Natural killer cell (primary cell): ENCODE results near the gene PSTK. TPM values are rescaled to one million over a fixed set of nuclear protein-coding genes. Genes with fewer than 3 reads are reported as not detected.

Source experiments
- ATAC-seq, 3 donors: fragments of 150-1000 bp in 2 of 3; fragments of 200-7000 bp in 1 of 3; cut with Tn5 transposase; 1 replicate in 1 of 3; 2 replicates in 2 of 3; pipeline ENCODE4 v1.10.0; 2021; ENCODE audit warnings: mild to moderate bottlenecking in 2 of 3, moderate library complexity in 2 of 3
- DNase-seq, 2 donors: peaks; one replicate each; pipeline versions ENCODE4 v3.0.0 to v3.0.0-alpha.2; 2013 to 2021; ENCODE audit warnings: mixed read lengths in 1 of 2
- H3K27ac ChIP-seq: one replicate; pipeline ENCODE4 v1.5.1; 2013; ENCODE audit warnings: mild to moderate bottlenecking, low read length
- H3K27me3 ChIP-seq: one replicate; pipeline ENCODE4 v1.6.1; 2013; ENCODE audit warnings: low read length; ENCODE audit not compliant: control insufficient read depth, insufficient read depth
- H3K36me3 ChIP-seq: one replicate; pipeline ENCODE4 v1.6.1; 2013; ENCODE audit warnings: low read length; ENCODE audit not compliant: control insufficient read depth, insufficient read depth
- H3K4me1 ChIP-seq: one replicate; pipeline ENCODE4 v1.6.1; 2013; ENCODE audit warnings: low read length; ENCODE audit not compliant: control insufficient read depth, insufficient read depth
- H3K4me3 ChIP-seq: one replicate; pipeline ENCODE4 v1.5.1; 2013; ENCODE audit warnings: low read length
- H3K9me3 ChIP-seq: one replicate; pipeline ENCODE4 v1.6.1; 2013; ENCODE audit warnings: low read length; ENCODE audit not compliant: control insufficient read depth, insufficient read depth
- H3K27ac Mint-ChIP-seq, 2 donors: one replicate each; pipeline ENCODE4 v1.8.0; 2022; ENCODE audit warnings: mild to moderate bottlenecking in 2 of 2, mixed read lengths in 2 of 2, moderate library complexity in 1 of 2
- H3K27me3 Mint-ChIP-seq, 2 donors: one replicate each; pipeline ENCODE4 v1.8.0; 2022; ENCODE audit warnings: low read depth in 2 of 2, mixed read lengths in 2 of 2
- H3K36me3 Mint-ChIP-seq: one replicate; pipeline ENCODE4 v1.8.0; 2022; ENCODE audit warnings: mixed read lengths
- H3K4me1 Mint-ChIP-seq, 2 donors: one replicate each; pipeline ENCODE4 v1.8.0; 2022; ENCODE audit warnings: mixed read lengths in 2 of 2
- H3K4me3 Mint-ChIP-seq: one replicate; pipeline ENCODE4 v1.8.0; 2022; ENCODE audit warnings: mild to moderate bottlenecking, moderate library complexity, mixed read lengths
- H3K9me3 Mint-ChIP-seq, 2 donors: one replicate each; pipeline ENCODE4 v1.8.0; 2022; ENCODE audit warnings: mixed read lengths in 2 of 2
- WGBS: methylation state at CpG from one replicate; pipeline ENCODE4 v1.1.7; 2013; ENCODE audit warnings: missing lambda C conversion rate; ENCODE audit not compliant: insufficient coverage; 5-methylcytosine and 5-hydroxymethylcytosine counted together
- intact Hi-C: fragments of 100-400 bp; cut with micrococcal nuclease; formaldehyde crosslinking; loops from one replicate; pipeline ENCODE4 v1.14.2; 2022
- total RNA-seq, 4 donors: library from RNA; stranded (reverse); fragments of 120-200 nt in 1 of 4; gene quantifications; one replicate each; pipeline versions ENCODE4 v1.2.3 to v1.2.4, GENCODE V29; 2013 to 2022
- TF ChIP-seq, protein P1 (sequence below): fragments of 200-600 bp; IDR thresholded peaks from one replicate; pipeline ENCODE4 v1.8.0; 2022; ENCODE audit warnings: antibody characterized with exemption

Gene PSTK
- total RNA-seq, 3 donors from 2014 or later (not counting 1 experiment from before 2014, with no cell fraction given) = 10.6 to 13.8 (median 13.7) TPM

DNA sequence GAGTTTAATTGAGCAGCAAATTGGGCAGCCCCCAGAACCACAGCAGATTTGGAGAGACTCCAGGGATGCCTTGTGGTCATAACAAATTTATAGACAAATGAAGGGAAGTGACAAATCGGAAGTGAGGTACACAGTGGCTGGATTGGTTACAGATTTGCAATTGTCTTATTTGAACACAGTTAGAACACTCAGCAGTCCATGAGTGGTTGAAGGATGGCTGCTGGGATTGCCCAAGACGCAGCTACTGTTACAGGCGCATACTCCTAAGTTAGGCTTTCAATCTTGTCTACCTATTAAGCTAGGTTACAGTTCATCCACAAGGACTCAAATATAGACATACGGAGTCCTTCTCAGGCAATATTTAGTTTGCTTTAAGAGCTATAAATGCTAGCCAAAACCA lies 36.0 kb downstream of the PSTK start:
- Mint-ChIP-seq H3K4me3 (no peak overlapping the region), H3K36me3 (no peaks in the 10 kb centered on the region), H3K27me3 (no peaks in the 10 kb centered on the region), H3K9me3 (no peaks in the 10 kb centered on the region), H3K4me1 (peaks cover 0 to 8% of the 10 kb centered on the region in 2 donors), H3K27ac (no peak overlapping the region)
- intact Hi-C loops = no loop called here
- H3K4me1 ChIP-seq = no peaks in the 10 kb centered on the region
- DNase-seq (no peak), ATAC-seq (no peak)
- H3K27me3 ChIP-seq = no peaks in the 10 kb centered on the region
- 95% methylated on average over 4 of the region's 4 CpGs for WGBS
- TF ChIP-seq, protein P1, sequence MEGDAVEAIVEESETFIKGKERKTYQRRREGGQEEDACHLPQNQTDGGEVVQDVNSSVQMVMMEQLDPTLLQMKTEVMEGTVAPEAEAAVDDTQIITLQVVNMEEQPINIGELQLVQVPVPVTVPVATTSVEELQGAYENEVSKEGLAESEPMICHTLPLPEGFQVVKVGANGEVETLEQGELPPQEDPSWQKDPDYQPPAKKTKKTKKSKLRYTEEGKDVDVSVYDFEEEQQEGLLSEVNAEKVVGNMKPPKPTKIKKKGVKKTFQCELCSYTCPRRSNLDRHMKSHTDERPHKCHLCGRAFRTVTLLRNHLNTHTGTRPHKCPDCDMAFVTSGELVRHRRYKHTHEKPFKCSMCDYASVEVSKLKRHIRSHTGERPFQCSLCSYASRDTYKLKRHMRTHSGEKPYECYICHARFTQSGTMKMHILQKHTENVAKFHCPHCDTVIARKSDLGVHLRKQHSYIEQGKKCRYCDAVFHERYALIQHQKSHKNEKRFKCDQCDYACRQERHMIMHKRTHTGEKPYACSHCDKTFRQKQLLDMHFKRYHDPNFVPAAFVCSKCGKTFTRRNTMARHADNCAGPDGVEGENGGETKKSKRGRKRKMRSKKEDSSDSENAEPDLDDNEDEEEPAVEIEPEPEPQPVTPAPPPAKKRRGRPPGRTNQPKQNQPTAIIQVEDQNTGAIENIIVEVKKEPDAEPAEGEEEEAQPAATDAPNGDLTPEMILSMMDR = no peak
- no peak overlapping the region for H3K4me3 ChIP-seq
- H3K27ac ChIP-seq = no peak overlapping the region
- no peaks in the 10 kb centered on the region for H3K36me3 ChIP-seq
- no peaks in the 10 kb centered on the region for H3K9me3 ChIP-seq

- intact Hi-C loops = no loop called here
- WGBS = 89% methylated on average over 9 of the region's 9 CpGs
Measured at GRCh38 chr10:123017421-123018165, 37.4 kb downstream of the PSTK start.

DNA sequence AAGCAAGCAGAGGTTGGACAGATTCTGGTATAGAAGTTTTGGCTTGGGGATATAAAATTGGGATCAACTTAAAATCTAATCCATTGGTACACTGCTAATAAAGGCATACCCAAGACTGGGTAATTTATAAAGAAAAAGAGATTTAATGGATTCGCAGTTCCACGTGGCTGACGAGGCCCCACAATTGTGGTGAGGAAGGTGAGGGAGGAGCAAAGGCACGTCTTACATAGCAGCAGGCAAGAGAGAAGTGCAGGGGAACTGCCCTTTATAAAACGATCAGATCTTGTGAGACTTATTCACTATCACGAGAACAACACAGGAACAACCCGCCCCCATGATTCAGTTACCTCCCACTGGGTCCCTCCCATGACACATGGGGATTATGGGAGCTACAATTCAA lies 38.3 kb downstream of the PSTK start:
- H3K4me1 Mint-ChIP-seq = peaks cover 0 to 8% of the 10 kb centered on the region in 2 donors
- H3K27me3 Mint-ChIP-seq = no peaks in the 10 kb centered on the region
- H3K36me3 Mint-ChIP-seq = no peaks in the 10 kb centered on the region
- no peak overlapping the region for H3K27ac ChIP-seq
- 92% methylated on average over 7 of the region's 7 CpGs for WGBS
- no peaks in the 10 kb centered on the region for H3K9me3 ChIP-seq
- intact Hi-C loops = no loop called here
- no peak overlapping the region for H3K4me3 ChIP-seq
- no peak for DNase-seq
- no peaks in the 10 kb centered on the region for H3K4me1 ChIP-seq
- no peak overlapping the region for H3K27ac Mint-ChIP-seq
- ATAC-seq = no peak
- no peak overlapping the region for H3K4me3 Mint-ChIP-seq
- H3K27me3 ChIP-seq = no peaks in the 10 kb centered on the region
- no peaks in the 10 kb centered on the region for H3K36me3 ChIP-seq
- TF ChIP-seq, protein P1 = no peak
- H3K9me3 Mint-ChIP-seq = no peaks in the 10 kb centered on the region

More at GRCh38 chr10:123017421-123018165, 37.4 kb downstream of the PSTK start:
- Histone ChIP-seq H3K27ac (no peak overlapping the region), H3K9me3 (no peaks in the 10 kb centered on the region), H3K36me3 (no peaks in the 10 kb centered on the region), H3K4me3 (no peak overlapping the region), H3K4me1 (no peaks in the 10 kb centered on the region), H3K27me3 (no peaks in the 10 kb centered on the region)
- H3K36me3 Mint-ChIP-seq = no peaks in the 10 kb centered on the region
- no peak overlapping the region for H3K27ac Mint-ChIP-seq
- no peak overlapping the region for H3K4me3 Mint-ChIP-seq
- no peak for DNase-seq
- no peaks in the 10 kb centered on the region for H3K9me3 Mint-ChIP-seq
- ATAC-seq = no peak
- TF ChIP-seq, protein P1 = no peak
- no peaks in the 10 kb centered on the region for H3K27me3 Mint-ChIP-seq
- peaks cover 0 to 8% of the 10 kb centered on the region in 2 donors for H3K4me1 Mint-ChIP-seq

DNA sequence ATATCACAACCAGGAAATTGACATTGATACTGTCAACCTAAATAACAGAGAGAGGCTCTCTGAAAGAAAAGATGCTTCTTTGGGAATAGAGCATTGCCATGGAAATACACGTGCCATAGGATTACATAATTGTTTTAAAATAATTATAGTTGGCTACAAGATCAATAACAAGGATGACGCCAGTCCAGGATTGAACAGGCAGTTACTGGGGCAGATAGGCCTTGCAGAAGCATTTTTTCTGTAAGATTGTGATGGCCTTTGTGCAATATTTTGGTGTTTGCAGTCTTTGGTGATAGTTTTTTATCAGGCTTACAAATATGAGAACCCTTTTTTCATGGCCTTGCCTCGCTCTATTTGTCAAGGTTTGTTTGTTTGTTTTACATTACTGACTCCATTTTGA lies 39.1 kb downstream of the PSTK start:
- peaks cover 3 to 11% of the 10 kb centered on the region in 2 donors for H3K4me1 Mint-ChIP-seq
- Histone ChIP-seq H3K4me1 (no peaks in the 10 kb centered on the region), H3K27me3 (no peaks in the 10 kb centered on the region), H3K27ac (no peak overlapping the region), H3K36me3 (no peaks in the 10 kb centered on the region), H3K4me3 (no peak overlapping the region), H3K9me3 (no peaks in the 10 kb centered on the region)
- ATAC-seq (no peak), DNase-seq (no peak)
- no peaks in the 10 kb centered on the region for H3K9me3 Mint-ChIP-seq
- H3K27ac Mint-ChIP-seq = no peak overlapping the region
- no peak overlapping the region for H3K4me3 Mint-ChIP-seq
- no peaks in the 10 kb centered on the region for H3K36me3 Mint-ChIP-seq
- intact Hi-C loops = no loop called here
- 96% methylated on average over 2 of the region's 3 CpGs for WGBS
- TF ChIP-seq, protein P1 = no peak
- no peaks in the 10 kb centered on the region for H3K27me3 Mint-ChIP-seq
